ENCODE results near the gene AKAP13.

DNA sequence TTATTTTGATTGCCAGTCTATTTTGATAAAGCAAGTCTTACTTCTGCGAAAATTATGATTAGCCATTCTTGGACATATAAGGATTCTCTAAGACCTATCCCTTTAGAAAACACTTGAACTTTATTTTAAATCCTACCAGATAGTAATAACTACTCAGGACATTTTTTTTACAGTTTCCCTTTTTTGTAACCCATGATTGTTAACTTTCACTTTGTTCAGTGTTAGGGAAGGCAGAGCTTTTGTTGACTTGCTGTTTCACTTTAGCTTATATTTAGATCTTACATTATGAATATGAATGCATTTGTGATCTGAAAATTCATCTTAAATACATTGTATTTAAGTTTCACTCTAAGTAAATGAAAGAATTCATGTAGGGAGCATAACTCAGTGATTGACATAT, 167.0 kb downstream of the AKAP13 start:
- TF ChIP-seq, protein P1, sequence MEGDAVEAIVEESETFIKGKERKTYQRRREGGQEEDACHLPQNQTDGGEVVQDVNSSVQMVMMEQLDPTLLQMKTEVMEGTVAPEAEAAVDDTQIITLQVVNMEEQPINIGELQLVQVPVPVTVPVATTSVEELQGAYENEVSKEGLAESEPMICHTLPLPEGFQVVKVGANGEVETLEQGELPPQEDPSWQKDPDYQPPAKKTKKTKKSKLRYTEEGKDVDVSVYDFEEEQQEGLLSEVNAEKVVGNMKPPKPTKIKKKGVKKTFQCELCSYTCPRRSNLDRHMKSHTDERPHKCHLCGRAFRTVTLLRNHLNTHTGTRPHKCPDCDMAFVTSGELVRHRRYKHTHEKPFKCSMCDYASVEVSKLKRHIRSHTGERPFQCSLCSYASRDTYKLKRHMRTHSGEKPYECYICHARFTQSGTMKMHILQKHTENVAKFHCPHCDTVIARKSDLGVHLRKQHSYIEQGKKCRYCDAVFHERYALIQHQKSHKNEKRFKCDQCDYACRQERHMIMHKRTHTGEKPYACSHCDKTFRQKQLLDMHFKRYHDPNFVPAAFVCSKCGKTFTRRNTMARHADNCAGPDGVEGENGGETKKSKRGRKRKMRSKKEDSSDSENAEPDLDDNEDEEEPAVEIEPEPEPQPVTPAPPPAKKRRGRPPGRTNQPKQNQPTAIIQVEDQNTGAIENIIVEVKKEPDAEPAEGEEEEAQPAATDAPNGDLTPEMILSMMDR (IDR thresholded peaks at IDR 0.05) = no peak
- TF ChIP-seq POLR2A (IDR thresholded peaks at IDR 0.05) = no peak

Measured in esophagus squamous epithelium (tissue), 4 donors.